A673 (cell line): ENCODE measurements around the gene CAMSAP3. TPM values are rescaled to one million over a fixed set of nuclear protein-coding genes. Genes with fewer than 3 reads are reported as not detected.

ENCODE experiments used
- BruUV-seq: library from RNA; stranded (reverse); fragments of 400-500 nt; replicated peaks from 2 replicates; lab custom pipeline; 2021; lab: Mats Ljungman, UMichigan
- CTCF ChIA-PET: fragments of 300-600 bp; sonication (Branson Sonifier 250); formaldehyde crosslinking; loops from one replicate; lab custom pipeline; 2022; ENCODE audit warnings: antibody characterized with exemption; lab: Charles Lee
- POLR2A ChIA-PET: fragments of 300-600 bp; sonication (Branson Sonifier 250); formaldehyde crosslinking; loops from one replicate; lab custom pipeline; 2022; ENCODE audit warnings: antibody characterized with exemption; ENCODE audit not compliant: low non-redundant PET; lab: Charles Lee
- DNase-seq: peaks from one replicate; pipeline ENCODE4 v3.0.0-alpha.2; 2015; ENCODE audit warnings: low spot score
- H3K27ac ChIP-seq: fragments of 200-600 bp; sonication (generic); 2 replicates; pipeline ENCODE4 v1.5.1; 2016; ENCODE audit warnings: mixed run types, low read depth, mild to moderate bottlenecking, mixed read lengths, antibody characterized with exemption, low read length; ENCODE audit not compliant: poor library complexity, severe bottlenecking
- H3K27me3 ChIP-seq: fragments of 200-600 bp; sonication (generic); replicated peaks from 2 replicates; pipeline ENCODE4 v1.6.1; 2017; ENCODE audit warnings: mixed run types, low read depth, mild to moderate bottlenecking, mixed read lengths, antibody characterized with exemption, low read length; ENCODE audit not compliant: insufficient read depth, poor library complexity
- H3K36me3 ChIP-seq: fragments of 200-600 bp; sonication (generic); 2 replicates; pipeline ENCODE4 v1.6.1; 2016; ENCODE audit warnings: mixed run types, mild to moderate bottlenecking, mixed read lengths, antibody characterized with exemption, low read length; ENCODE audit not compliant: insufficient read depth, poor library complexity, severe bottlenecking
- H3K4me1 ChIP-seq: fragments of 200-600 bp; sonication (generic); 2 replicates; pipeline ENCODE4 v1.6.1; 2017; ENCODE audit warnings: mixed run types, mild to moderate bottlenecking, mixed read lengths, antibody characterized with exemption, low read length; ENCODE audit not compliant: insufficient read depth, poor library complexity, severe bottlenecking
- H3K4me3 ChIP-seq: fragments of 200-600 bp; sonication (generic); 2 replicates; pipeline ENCODE4 v1.5.1; 2016; ENCODE audit warnings: low read depth, mixed run types, mild to moderate bottlenecking, mixed read lengths, low read length; ENCODE audit not compliant: poor library complexity, severe bottlenecking
- H3K9me3 ChIP-seq: fragments of 200-600 bp; sonication (generic); 2 replicates; pipeline ENCODE4 v1.6.1; 2016; ENCODE audit warnings: mixed run types, low read depth, mild to moderate bottlenecking, mixed read lengths, antibody characterized with exemption, low read length; ENCODE audit not compliant: poor library complexity, severe bottlenecking
- EZH2 ChIP-seq: fragments of 200-600 bp; sonication (generic); IDR thresholded peaks from 2 replicates; pipeline ENCODE4 v1.6.1; 2017; ENCODE audit warnings: borderline replicate concordance, low read depth, mild to moderate bottlenecking, mixed read lengths, antibody characterized with exemption, low read length; ENCODE audit not compliant: poor library complexity, severe bottlenecking
- intact Hi-C: fragments of 100-400 bp; cut with micrococcal nuclease; formaldehyde crosslinking; loops from one replicate; pipeline ENCODE4 v1.10.0; 2022; ENCODE audit not compliant: unreplicated experiment
- total RNA-seq: library from RNA; stranded (reverse); gene quantifications from 2 replicates; pipeline ENCODE4 v1.2.3, GENCODE V29; 2021
- TF ChIP-seq, protein P1 (sequence below): fragments of 300-800, 200-600 bp; sonication (generic); conservative IDR thresholded peaks from 2 replicates; pipeline ENCODE4 v1.5.1; 2017; ENCODE audit warnings: low read depth, mild to moderate bottlenecking, antibody characterized with exemption, low read length, moderate library complexity, mixed read lengths

Gene CAMSAP3
- total RNA-seq, 1 experiment from 2014 or later = 1.2 TPM

DNA sequence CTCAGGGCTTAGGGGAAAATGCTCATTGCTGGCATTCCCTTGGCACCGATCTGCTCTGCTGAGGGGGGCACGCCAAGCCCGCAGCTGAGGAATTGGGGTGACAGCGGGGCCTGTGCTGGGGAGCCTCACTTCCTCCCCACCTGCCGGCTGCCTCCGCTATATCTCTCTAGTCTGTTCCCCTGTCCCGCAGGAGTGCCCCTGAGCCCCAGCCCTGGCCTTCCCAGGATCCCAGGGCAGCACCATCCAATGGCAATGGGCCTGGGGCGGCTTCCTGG is 50.7 kb downstream of the CAMSAP3 start:
- no peaks in the 10 kb centered on the region for H3K4me1 ChIP-seq
- no peak for DNase-seq
- intact Hi-C loops = no loop called here
- no peaks in the 10 kb centered on the region for H3K27me3 ChIP-seq
- BruUV-seq = no TSS peak
- TF ChIP-seq, protein P1, sequence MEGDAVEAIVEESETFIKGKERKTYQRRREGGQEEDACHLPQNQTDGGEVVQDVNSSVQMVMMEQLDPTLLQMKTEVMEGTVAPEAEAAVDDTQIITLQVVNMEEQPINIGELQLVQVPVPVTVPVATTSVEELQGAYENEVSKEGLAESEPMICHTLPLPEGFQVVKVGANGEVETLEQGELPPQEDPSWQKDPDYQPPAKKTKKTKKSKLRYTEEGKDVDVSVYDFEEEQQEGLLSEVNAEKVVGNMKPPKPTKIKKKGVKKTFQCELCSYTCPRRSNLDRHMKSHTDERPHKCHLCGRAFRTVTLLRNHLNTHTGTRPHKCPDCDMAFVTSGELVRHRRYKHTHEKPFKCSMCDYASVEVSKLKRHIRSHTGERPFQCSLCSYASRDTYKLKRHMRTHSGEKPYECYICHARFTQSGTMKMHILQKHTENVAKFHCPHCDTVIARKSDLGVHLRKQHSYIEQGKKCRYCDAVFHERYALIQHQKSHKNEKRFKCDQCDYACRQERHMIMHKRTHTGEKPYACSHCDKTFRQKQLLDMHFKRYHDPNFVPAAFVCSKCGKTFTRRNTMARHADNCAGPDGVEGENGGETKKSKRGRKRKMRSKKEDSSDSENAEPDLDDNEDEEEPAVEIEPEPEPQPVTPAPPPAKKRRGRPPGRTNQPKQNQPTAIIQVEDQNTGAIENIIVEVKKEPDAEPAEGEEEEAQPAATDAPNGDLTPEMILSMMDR = no peak
- no peak for TF ChIP-seq EZH2
- CTCF ChIA-PET = no interaction called here
- no peaks in the 10 kb centered on the region for H3K36me3 ChIP-seq
- POLR2A ChIA-PET = no interaction called here
- H3K9me3 ChIP-seq = no peaks in the 10 kb centered on the region
- no peak overlapping the region for H3K27ac ChIP-seq
- H3K4me3 ChIP-seq = no peak overlapping the region

DNA sequence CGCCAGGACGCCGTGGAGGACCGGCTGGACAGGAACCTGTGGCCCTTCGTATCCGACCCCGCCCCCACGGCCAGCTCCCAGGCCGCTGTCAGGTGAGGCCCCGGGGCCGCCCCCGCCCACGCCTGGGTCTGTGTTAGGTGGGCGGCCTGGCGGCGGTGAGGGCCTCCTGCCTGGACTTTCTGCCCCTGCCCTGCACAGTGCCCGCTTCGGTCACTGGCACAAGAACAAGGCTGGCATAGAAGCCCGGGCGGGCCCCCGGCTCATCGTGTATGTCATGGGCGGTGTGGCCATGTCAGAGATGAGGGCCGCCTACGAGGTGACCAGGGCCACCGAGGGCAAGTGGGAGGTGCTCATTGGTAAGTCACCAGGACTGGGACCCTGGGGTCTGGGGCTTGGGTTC is 51.5 kb downstream of the CAMSAP3 start:
- no peak for DNase-seq

GRCh38 chr19:7648265-7649014 is 52.8 kb downstream of the CAMSAP3 start:
- ChIA-PET POLR2A (no interaction called here), CTCF (interaction anchor here (0.6 kb wide), 1 partner anchor 9 kb away, joined by 3 read pairs; no protein-coding TSS in a partner anchor)
- no peaks in the 10 kb centered on the region for H3K27me3 ChIP-seq
- intact Hi-C loops = no loop called here
- no peak for DNase-seq
- H3K4me1 ChIP-seq = no peaks in the 10 kb centered on the region
- H3K9me3 ChIP-seq = no peaks in the 10 kb centered on the region
- H3K36me3 ChIP-seq = no peaks in the 10 kb centered on the region
- H3K27ac ChIP-seq = no peak overlapping the region
- no peak overlapping the region for H3K4me3 ChIP-seq
- TF ChIP-seq EZH2 = no peak
- TF ChIP-seq, protein P1 = no peak
- no TSS peak for BruUV-seq

More for the DNA sequence above, 51.5 kb downstream of the CAMSAP3 start:
- Histone ChIP-seq H3K9me3 (no peaks in the 10 kb centered on the region), H3K27me3 (no peaks in the 10 kb centered on the region), H3K36me3 (no peaks in the 10 kb centered on the region), H3K4me1 (no peaks in the 10 kb centered on the region), H3K4me3 (no peak overlapping the region), H3K27ac (no peak overlapping the region)
- BruUV-seq = no TSS peak
- no peak for TF ChIP-seq EZH2
- TF ChIP-seq, protein P1 = no peak
- intact Hi-C loops = no loop called here
- ChIA-PET CTCF (no interaction called here), POLR2A (no interaction called here)
